Colonic mucosa (tissue), 4 donors: ENCODE results near the gene ADAM12. TPM values are rescaled to one million over a fixed set of nuclear protein-coding genes. Genes with fewer than 3 reads are reported as not detected.

Experiments
- DNase-seq: peaks from one replicate; pipeline ENCODE4 v3.0.0-alpha.2; 2020
- H3K27ac ChIP-seq: fragments of 200-600 bp; one replicate; pipeline ENCODE4 v1.8.0; 2021
- H3K27me3 ChIP-seq: fragments of 200-600 bp; one replicate; pipeline ENCODE4 v1.8.0; 2021
- H3K36me3 ChIP-seq: fragments of 200-600 bp; one replicate; pipeline ENCODE4 v1.8.0; 2021
- H3K4me1 ChIP-seq: fragments of 200-600 bp; one replicate; pipeline ENCODE4 v1.8.0; 2021; ENCODE audit warnings: mild to moderate bottlenecking
- H3K4me3 ChIP-seq: fragments of 200-600 bp; one replicate; pipeline ENCODE4 v1.8.0; 2021
- H3K9ac ChIP-seq, 2 donors: one replicate each; pipeline ENCODE4 v1.7.0; 2013; ENCODE audit warnings: control low read depth in 2 of 2, low read depth in 2 of 2, low read length in 2 of 2
- H3K9me3 ChIP-seq: fragments of 200-600 bp; one replicate; pipeline ENCODE4 v1.8.0; 2021
- intact Hi-C: fragments of 100-400 bp; cut with DNase I; formaldehyde crosslinking; loops from one replicate; pipeline ENCODE4 v1.14.1; 2022
- total RNA-seq, 2 donors: library from RNA; stranded (reverse); fragmentation: NEBNext Ultra II Directional in 1 of 2; extraction: Animal tissue kit (Norgen Biotek cat#: 25700) in 1 of 2; gene quantifications; one replicate each; pipeline ENCODE4 v1.2.1, GENCODE V29; 2021
- TF ChIP-seq, protein P1 (sequence below): fragments of 200-600 bp; IDR thresholded peaks from one replicate; pipeline ENCODE4 v1.8.0; 2022; ENCODE audit warnings: antibody characterized with exemption, mild to moderate bottlenecking
- donor health status: healthy.
- donor health status: DM: no; HTN: no; CAD: no.
- donor health status: DM: no; HTN: no; CAD: no.

Gene ADAM12
- total RNA-seq, 2 donors from 2014 or later, result 0.30 to 0.64 TPM

GRCh38 chr10:126400641-126401040, 12.4 kb upstream of the ADAM12 start:
- intact Hi-C loops, result no loop called here
- H3K4me1 ChIP-seq, result no peaks in the 10 kb centered on the region
- H3K27ac ChIP-seq, result no peak overlapping the region
- DNase-seq, result no peak
- H3K9ac ChIP-seq, result no peak overlapping the region
- H3K27me3 ChIP-seq, result no peaks in the 10 kb centered on the region
- no peaks in the 10 kb centered on the region for H3K36me3 ChIP-seq
- H3K4me3 ChIP-seq, result no peak overlapping the region
- no peaks in the 10 kb centered on the region for H3K9me3 ChIP-seq
- TF ChIP-seq, protein P1, sequence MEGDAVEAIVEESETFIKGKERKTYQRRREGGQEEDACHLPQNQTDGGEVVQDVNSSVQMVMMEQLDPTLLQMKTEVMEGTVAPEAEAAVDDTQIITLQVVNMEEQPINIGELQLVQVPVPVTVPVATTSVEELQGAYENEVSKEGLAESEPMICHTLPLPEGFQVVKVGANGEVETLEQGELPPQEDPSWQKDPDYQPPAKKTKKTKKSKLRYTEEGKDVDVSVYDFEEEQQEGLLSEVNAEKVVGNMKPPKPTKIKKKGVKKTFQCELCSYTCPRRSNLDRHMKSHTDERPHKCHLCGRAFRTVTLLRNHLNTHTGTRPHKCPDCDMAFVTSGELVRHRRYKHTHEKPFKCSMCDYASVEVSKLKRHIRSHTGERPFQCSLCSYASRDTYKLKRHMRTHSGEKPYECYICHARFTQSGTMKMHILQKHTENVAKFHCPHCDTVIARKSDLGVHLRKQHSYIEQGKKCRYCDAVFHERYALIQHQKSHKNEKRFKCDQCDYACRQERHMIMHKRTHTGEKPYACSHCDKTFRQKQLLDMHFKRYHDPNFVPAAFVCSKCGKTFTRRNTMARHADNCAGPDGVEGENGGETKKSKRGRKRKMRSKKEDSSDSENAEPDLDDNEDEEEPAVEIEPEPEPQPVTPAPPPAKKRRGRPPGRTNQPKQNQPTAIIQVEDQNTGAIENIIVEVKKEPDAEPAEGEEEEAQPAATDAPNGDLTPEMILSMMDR, result no peak

DNA sequence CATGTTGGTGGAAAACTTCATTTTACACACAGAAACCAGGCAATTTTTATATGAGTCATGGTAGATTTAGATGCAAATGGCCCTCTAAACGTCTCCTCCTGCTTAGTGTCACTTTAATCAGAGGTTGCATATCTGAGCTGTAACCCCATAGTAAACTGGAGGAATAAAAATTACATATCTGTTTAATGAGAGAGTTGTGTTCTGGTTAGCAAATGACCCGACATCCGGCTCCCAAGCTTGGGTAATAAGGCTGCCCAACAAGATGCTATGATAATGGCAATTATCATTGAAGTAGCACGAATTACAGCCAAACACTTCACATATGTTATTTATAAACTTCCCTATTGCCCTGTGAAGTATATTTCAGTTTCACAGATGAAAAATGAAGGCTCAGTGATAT, 10.6 kb upstream of the ADAM12 start:
- intact Hi-C loops, result no loop called here
- Histone ChIP-seq H3K4me1 (no peaks in the 10 kb centered on the region), H3K36me3 (no peaks in the 10 kb centered on the region), H3K27me3 (no peaks in the 10 kb centered on the region), H3K27ac (no peak overlapping the region), H3K4me3 (no peak overlapping the region), H3K9ac (no peak overlapping the region), H3K9me3 (no peaks in the 10 kb centered on the region)
- DNase-seq, result no peak
- TF ChIP-seq, protein P1, result no peak

DNA sequence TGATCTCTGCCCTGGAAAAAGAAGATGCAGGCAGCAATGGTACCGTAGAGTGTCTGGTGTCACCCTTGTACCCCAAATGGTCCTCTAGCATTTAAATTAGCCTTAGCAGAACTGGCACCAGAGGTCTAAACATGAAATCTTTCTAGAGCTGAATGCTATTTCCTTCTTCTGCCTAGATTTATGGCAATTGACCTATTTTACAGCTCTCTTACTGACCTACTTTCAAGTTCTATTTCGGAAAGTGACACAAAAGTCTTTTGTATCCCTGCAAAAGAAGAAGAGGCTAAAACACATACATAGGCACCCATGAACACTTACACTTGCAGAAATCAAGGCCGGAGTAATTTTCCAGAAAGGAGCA, 10.1 kb upstream of the ADAM12 start:
- no peak overlapping the region for H3K4me3 ChIP-seq
- no peak overlapping the region for H3K9ac ChIP-seq
- no peaks in the 10 kb centered on the region for H3K4me1 ChIP-seq
- H3K9me3 ChIP-seq, result no peaks in the 10 kb centered on the region
- no peaks in the 10 kb centered on the region for H3K27me3 ChIP-seq
- no peak overlapping the region for H3K27ac ChIP-seq
- intact Hi-C loops, result no loop called here
- H3K36me3 ChIP-seq, result no peaks in the 10 kb centered on the region
- DNase-seq, result no peak
- TF ChIP-seq, protein P1, result no peak

GRCh38 chr10:126397640-126398382, 9.5 kb upstream of the ADAM12 start:
- H3K27me3 ChIP-seq, result no peaks in the 10 kb centered on the region
- no peaks in the 10 kb centered on the region for H3K9me3 ChIP-seq
- TF ChIP-seq, protein P1, result no peak
- H3K4me3 ChIP-seq, result no peak overlapping the region
- intact Hi-C loops, result no loop called here
- no peaks in the 10 kb centered on the region for H3K4me1 ChIP-seq
- H3K36me3 ChIP-seq, result no peaks in the 10 kb centered on the region
- DNase-seq, result no peak
- H3K27ac ChIP-seq, result no peak overlapping the region
- no peak overlapping the region for H3K9ac ChIP-seq

DNA sequence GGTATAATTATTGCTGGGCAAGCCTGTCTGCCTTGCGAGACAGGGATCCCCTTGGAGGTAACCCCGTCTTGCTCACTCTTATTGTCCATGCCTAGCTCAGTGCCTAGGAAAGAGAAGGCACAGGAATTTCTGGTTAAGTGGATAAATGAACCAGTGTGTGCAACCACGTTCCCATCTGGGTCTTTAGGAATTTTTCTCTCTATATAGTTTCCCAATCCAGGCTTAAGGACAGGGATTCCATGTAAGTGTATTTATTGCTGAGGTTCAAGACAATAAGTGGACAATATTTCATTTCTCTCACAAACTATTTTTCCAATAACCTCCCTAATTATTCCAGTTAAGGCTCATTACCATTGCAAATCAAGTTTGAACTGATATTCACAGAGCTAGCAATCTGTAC, 8.9 kb upstream of the ADAM12 start:
- no peak overlapping the region for H3K9ac ChIP-seq
- no peaks in the 10 kb centered on the region for H3K9me3 ChIP-seq
- DNase-seq, result no peak
- H3K4me1 ChIP-seq, result no peaks in the 10 kb centered on the region
- H3K36me3 ChIP-seq, result no peaks in the 10 kb centered on the region
- TF ChIP-seq, protein P1, result no peak
- no peak overlapping the region for H3K27ac ChIP-seq
- no peaks in the 10 kb centered on the region for H3K27me3 ChIP-seq
- no peak overlapping the region for H3K4me3 ChIP-seq
- intact Hi-C loops, result no loop called here
